NCI-H2196 treated with DMSO at 0.1 percent for 48 hours (cell line): ENCODE measurements around the gene RIPOR3.
"Not testable (repeated sequence)": the region's sequence is repeated elsewhere in the genome, so short reads cannot be mapped to it uniquely, and the experiment has no call there.

ENCODE experiments used
- DNase-seq: peaks from one replicate; lab custom pipeline; 2025; ENCODE audit not compliant: unreplicated experiment; lab: John Stamatoyannopoulos, UW

RIPOR3 gene

GRCh38 chr20:50724851-50725723 is 33.7 kb upstream of the RIPOR3 start:
- DNase-seq: no peak

- DNase-seq: no peak
Measured at GRCh38 chr20:50724112-50724725, 32.9 kb upstream of the RIPOR3 start.

- no peak for DNase-seq
Measured at GRCh38 chr20:50723672-50724071, 32.3 kb upstream of the RIPOR3 start.

GRCh38 chr20:50722424-50723155 is 31.2 kb upstream of the RIPOR3 start:
- DNase-seq: no peak

GRCh38 chr20:50721881-50722281 is 30.5 kb upstream of the RIPOR3 start:
- no peak for DNase-seq

GRCh38 chr20:50720582-50720981 is 29.2 kb upstream of the RIPOR3 start:
- DNase-seq: no peak

- no peak for DNase-seq
Measured at GRCh38 chr20:50720026-50720425, 28.7 kb upstream of the RIPOR3 start.

GRCh38 chr20:50719328-50719727 is 28.0 kb upstream of the RIPOR3 start:
- no peak for DNase-seq

GRCh38 chr20:50717974-50718761 is 26.8 kb upstream of the RIPOR3 start:
- DNase-seq: no peak

- no peak for DNase-seq
Measured at GRCh38 chr20:50717312-50717711, 26.0 kb upstream of the RIPOR3 start.

GRCh38 chr20:50716518-50716917 is 25.2 kb upstream of the RIPOR3 start:
- DNase-seq: no peak

GRCh38 chr20:50715694-50716093 is 24.4 kb upstream of the RIPOR3 start:
- DNase-seq: no peak

- DNase-seq: not testable (repeated sequence)
Measured at GRCh38 chr20:50714426-50714825, 23.1 kb upstream of the RIPOR3 start.

- no peak for DNase-seq
Measured at GRCh38 chr20:50713657-50714101, 22.3 kb upstream of the RIPOR3 start.

GRCh38 chr20:50712771-50713656 is 21.7 kb upstream of the RIPOR3 start:
- DNase-seq: no peak

GRCh38 chr20:50711113-50711825 is 19.9 kb upstream of the RIPOR3 start:
- no peak for DNase-seq

- DNase-seq: no peak
Measured at GRCh38 chr20:50710492-50711063, 19.2 kb upstream of the RIPOR3 start.

GRCh38 chr20:50709636-50709973 is 18.3 kb upstream of the RIPOR3 start:
- DNase-seq: no peak
